Stimulated activated CD8-positive, alpha-beta memory T cell treated with anti-CD3 and anti-CD28 coated beads, Interleukin-7, amount 100 ng/mL, for 1 hour (primary cell): ENCODE measurements around the gene PGA3.
"Not testable (repeated sequence)": the region's sequence is repeated elsewhere in the genome, so short reads cannot be mapped to it uniquely, and the experiment has no call there.

ENCODE experiments used
- DNase-seq, 2 donors: peaks; one replicate each; pipeline ENCODE4 v3.0.0-alpha.2; 2020; ENCODE audit warnings: low read depth in 2 of 2

PGA3 gene

GRCh38 chr11:61207636-61208310 lies 4.5 kb downstream of the PGA3 start:
- DNase-seq = not testable (repeated sequence)

GRCh38 chr11:61210629-61211028 lies 7.3 kb downstream of the PGA3 start:
- DNase-seq = not testable (repeated sequence)

DNA sequence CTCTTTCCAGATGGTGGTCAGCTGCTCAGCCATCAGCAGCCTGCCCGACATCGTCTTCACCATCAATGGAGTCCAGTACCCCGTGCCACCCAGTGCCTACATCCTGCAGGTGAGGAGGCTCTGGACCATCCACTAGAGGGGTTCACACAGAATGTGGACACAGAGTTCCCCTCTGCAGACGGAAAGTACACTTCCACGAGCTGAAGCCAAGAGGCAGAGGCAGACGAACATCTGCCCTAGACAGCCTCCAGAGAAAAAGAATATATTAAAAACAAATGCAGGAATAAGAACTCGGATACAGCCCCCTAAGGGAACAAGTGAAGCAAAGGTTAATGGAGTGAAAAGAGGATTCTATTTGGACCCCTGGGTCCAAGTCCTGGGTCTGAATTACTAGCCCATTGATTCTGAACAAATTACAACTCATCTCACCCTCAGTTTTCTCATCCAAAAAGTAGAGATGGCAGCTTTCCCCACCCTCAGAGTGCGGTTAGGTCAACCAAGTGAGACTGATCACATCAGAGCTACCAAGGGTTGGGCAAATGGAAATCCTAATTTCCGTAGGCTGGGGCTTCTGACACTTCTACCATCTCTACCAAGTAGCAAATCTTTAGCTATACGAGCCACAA lies 8.1 kb downstream of the PGA3 start:
- not testable (repeated sequence) for DNase-seq

DNA sequence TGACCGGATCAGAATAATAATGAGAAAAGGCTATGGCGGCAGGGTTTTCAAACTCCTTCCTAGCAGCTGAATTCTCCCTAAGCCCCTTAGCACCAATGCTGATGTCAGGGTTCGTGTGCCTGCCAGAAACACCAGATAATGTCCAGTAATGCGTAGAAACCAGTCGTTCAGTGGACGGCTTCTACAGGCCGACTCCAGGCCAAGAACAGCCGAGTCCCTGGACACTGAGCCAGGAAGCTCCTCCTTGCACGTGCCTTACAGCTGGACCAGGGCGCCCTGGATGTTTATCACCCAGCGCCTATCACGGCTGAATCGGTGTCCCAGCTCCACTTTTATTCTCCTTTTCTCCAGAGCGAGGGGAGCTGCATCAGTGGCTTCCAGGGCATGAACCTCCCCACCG lies 8.9 kb downstream of the PGA3 start:
- not testable (repeated sequence) for DNase-seq

GRCh38 chr11:61213711-61214324 lies 10.5 kb downstream of the PGA3 start:
- DNase-seq = not testable (repeated sequence)

- not testable (repeated sequence) for DNase-seq
These were observed 15.0 kb downstream of the PGA3 start for GRCh38 chr11:61218306-61218705.

GRCh38 chr11:61219016-61219415 lies 15.7 kb downstream of the PGA3 start:
- not testable (repeated sequence) for DNase-seq

DNA sequence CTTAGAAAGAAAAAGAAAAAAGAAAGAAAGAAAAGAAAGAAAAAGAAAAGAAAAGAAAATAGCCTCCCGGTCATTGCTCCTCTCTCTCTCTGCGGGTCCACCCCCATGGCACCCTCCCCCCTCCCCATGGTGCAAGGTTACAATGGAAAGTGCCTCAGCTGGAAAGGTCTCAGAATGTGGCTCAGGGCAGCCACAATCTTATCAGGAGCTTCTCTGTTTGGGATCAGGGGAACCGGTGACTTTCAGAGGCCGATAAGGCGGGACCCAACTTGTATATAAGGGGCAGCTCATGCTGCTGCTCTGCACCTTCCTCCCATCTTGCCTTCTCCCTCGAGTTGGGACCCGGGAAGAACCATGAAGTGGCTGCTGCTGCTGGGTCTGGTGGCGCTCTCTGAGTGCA lies 18.7 kb downstream of the PGA3 start, which contains the start of gene PGA4:
Gene PGA4, plus strand, starts transcription at position 301 of the 400 bp plus-strand sequence. Its CDS starts 54 bp downstream, at position 355.
- DNase-seq = not testable (repeated sequence)

DNA sequence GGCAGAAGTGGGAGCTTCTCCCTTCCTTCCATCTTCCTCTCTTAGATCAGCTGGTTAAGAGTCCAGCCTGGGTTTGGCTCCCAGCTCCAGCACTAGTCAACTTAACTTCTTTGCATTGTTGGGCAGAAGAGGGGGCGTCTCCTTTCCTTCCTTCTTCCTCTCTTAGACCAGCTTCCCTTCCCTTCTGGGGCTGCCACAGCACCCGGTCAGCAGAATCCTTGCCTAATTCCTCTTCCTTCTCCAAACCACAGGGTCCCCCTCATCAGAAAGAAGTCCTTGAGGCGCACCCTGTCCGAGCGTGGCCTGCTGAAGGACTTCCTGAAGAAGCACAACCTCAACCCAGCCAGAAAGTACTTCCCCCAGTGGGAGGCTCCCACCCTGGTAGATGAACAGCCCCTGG lies 19.4 kb downstream of the PGA3 start:
- not testable (repeated sequence) for DNase-seq

DNA sequence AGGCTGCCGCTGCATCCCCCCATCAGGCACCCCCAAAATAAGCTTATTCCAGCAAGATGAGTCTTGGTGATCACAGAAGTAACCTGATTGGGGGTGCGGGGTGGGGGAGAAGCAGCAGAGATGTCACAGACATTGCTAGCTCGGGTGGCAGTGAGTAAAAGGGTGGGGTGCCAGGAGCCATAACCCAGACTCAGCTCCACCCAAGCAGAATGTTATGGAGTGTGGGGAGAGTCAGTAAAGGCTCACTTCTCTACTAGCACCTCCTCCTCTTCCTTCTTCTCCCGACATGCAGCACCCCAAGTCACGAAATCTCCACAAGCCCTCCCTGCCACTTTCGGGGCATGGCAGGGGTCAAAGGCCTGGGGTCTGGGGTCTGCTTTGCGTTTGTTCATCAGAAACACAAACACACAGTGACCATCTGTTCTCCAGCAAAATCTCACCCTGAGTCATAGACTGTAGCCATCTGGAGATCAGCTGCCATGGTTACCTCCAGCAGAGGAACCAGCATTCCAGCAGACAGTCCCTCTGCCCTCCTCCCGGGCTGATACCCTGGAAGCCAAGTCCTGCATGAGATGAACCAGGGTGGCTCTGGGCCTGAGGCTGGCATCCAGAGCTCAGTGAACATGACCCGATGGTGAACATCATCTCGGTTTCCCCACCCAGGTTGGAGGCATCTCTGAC lies 23.3 kb downstream of the PGA3 start:
- not testable (repeated sequence) for DNase-seq

- DNase-seq = not testable (repeated sequence)
These were observed 26.1 kb downstream of the PGA3 start for GRCh38 chr11:61229458-61229857.

GRCh38 chr11:61231033-61231432 lies 27.7 kb downstream of the PGA3 start:
- DNase-seq = not testable (repeated sequence)

DNA sequence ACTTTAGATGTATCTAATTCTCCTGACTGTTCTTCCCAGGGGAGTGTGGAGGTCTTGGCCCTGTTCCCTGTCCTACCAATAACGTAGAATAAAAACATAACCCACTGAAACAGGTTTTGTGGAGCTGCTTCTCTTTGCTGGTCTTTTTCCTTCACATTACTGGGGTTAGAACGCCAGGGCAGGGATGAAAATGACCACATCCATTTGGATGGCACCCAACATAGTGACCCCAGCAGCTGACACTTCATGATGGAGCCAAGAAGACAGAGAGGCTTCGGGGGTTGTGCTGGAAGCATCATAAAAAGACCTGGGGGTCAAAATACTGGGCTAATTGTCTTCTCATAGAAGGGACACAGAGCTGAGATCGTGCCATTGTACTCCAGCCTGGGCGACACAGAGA lies 28.3 kb downstream of the PGA3 start:
- DNase-seq = not testable (repeated sequence)

DNA sequence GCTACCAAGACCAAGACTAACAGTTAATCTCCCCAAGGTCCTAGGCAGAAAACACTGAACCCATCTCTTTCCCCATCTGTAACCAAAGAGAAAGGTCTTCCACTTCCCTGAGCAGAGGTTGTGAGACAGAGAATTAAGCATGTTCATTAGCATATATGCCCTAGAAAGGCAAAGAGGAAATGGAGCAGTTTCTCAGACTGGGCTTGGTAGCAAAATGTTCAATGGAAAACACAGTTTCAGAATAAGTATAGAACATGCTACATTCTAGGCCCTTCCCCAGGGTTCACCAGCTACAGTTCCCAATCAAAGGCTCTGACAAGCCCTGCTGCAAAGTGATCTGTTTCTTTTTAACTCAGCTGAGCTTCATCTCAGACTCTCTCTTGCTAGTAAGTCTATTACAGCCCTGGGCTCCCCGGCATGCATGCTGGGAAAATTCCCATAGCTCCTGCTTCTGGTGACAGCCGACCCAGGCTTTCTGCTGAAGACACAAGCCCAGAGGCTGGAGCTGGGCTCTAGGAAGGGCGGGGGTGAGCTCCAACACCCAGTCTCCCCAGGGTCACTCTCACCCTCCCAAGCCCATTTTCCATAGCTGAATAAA lies 29.3 kb downstream of the PGA3 start:
- not testable (repeated sequence) for DNase-seq

- not testable (repeated sequence) for DNase-seq
These were observed 33.8 kb downstream of the PGA3 start for GRCh38 chr11:61237130-61237529.

- DNase-seq = not testable (repeated sequence)
These were observed 37.0 kb downstream of the PGA3 start for GRCh38 chr11:61240288-61240687.

DNA sequence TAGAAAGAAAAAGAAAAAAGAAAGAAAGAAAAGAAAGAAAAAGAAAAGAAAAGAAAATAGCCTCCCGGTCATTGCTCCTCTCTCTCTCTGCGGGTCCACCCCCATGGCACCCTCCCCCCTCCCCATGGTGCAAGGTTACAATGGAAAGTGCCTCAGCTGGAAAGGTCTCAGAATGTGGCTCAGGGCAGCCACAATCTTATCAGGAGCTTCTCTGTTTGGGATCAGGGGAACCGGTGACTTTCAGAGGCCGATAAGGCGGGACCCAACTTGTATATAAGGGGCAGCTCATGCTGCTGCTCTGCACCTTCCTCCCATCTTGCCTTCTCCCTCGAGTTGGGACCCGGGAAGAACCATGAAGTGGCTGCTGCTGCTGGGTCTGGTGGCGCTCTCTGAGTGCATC lies 37.6 kb downstream of the PGA3 start, which contains the start of gene PGA5:
Gene PGA5, plus strand, starts transcription at position 301 of the 400 bp plus-strand sequence. Its CDS starts 52 bp downstream, at position 353.
- DNase-seq = not testable (repeated sequence)

DNA sequence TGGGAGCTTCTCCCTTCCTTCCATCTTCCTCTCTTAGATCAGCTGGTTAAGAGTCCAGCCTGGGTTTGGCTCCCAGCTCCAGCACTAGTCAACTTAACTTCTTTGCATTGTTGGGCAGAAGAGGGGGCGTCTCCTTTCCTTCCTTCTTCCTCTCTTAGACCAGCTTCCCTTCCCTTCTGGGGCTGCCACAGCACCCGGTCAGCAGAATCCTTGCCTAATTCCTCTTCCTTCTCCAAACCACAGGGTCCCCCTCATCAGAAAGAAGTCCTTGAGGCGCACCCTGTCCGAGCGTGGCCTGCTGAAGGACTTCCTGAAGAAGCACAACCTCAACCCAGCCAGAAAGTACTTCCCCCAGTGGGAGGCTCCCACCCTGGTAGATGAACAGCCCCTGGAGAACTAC lies 38.2 kb downstream of the PGA3 start:
- DNase-seq = not testable (repeated sequence)

- not testable (repeated sequence) for DNase-seq
These were observed 42.1 kb downstream of the PGA3 start for GRCh38 chr11:61245284-61245964.

GRCh38 chr11:61248071-61248470 lies 44.8 kb downstream of the PGA3 start:
- not testable (repeated sequence) for DNase-seq

DNA sequence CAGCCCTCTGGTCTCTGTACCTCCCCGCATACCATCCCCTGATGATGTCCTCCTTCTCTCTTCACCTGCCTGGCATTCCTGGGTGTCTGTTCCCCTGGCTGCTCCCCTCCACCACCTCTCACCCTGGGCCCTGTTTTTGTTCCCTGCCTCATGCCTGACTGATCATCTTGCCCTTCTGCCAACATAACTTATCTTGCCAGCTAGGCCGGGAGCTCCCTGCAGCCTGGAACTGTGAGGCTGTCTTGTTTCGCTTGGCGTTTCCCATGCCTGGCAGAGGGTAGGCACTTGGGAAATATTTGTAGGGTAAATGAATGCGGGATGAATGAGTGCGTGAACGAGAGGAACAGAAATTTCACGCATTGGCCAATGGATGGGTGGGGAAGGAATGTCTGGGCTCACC lies 45.9 kb downstream of the PGA3 start:
- not testable (repeated sequence) for DNase-seq
